ENCODE data around the gene DNM3.

GRCh38 chr1:172430128-172430454 lies 588.8 kb downstream of the DNM3 start:
- no peak for TF ChIP-seq CTCF (IDR thresholded peaks at IDR 0.05 in 2 of 3, conservative IDR thresholded peaks at IDR 0.05 in 1 of 3; ENCODE audit: control insufficient read depth in 2 of 3, extremely low read depth in 1 of 3, insufficient read depth in 1 of 3, low read depth in 3 of 3, low read length in 3 of 3)
- no peak for TF ChIP-seq YY1 (IDR thresholded peaks at IDR 0.05; ENCODE audit: low read depth, low read length)
- no peak for TF ChIP-seq SMARCA5 (IDR thresholded peaks at IDR 0.05)
- TF ChIP-seq CUX1 (IDR thresholded peaks at IDR 0.05; ENCODE audit: insufficient replicate concordance, low read depth, low read length) = no peak
- no peak for TF ChIP-seq GABPA (IDR thresholded peaks at IDR 0.05; ENCODE audit: low read depth)
- TF ChIP-seq ZNF274 (IDR thresholded peaks at IDR 0.05; ENCODE audit: insufficient read depth, insufficient read length) = no peak
- TF ChIP-seq NRF1 (conservative IDR thresholded peaks at IDR 0.05; ENCODE audit: low read depth, low read length) = no peak
- no peak for TF ChIP-seq MAX (IDR thresholded peaks at IDR 0.05; ENCODE audit: low read depth, low read length)
- TF ChIP-seq POLR2AphosphoS5 (IDR thresholded peaks at IDR 0.05; ENCODE audit: low read length) = no peak

Data from GM12878 (cell line).